GM19397 (cell line): ENCODE results near the gene SLC29A4.
"Not testable (repeated sequence)": the region's sequence is repeated elsewhere in the genome, so short reads cannot be mapped to it uniquely, and the experiment has no call there.

Experiments
- ATAC-seq: cut with Tn5 transposase; IDR thresholded peaks from one replicate; pipeline ENCODE4 v1.9.1; 2021; ENCODE audit warnings: mild to moderate bottlenecking, moderate library complexity; ENCODE audit not compliant: unreplicated experiment

The SLC29A4 gene

DNA sequence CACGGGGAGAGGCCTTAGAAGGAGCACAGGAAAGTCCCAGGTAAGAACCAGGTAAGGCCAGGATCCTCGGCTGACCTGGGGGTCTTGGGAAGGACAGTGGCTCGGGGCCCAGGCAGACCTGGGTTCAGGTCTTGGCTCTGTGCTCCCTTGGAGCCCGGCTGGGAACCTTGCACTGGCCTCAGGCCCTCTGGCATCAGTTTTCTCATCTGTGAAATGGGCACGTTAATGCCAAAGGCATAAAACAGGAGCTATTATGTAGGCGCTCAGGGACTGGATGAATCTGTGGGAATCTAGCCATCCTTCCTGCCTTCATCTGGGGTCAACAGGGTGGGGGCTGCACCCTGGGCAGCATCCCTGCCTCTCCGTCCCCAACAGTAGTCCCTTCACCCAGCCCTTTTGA is 8.3 kb upstream of the SLC29A4 start:
- no peak for ATAC-seq

DNA sequence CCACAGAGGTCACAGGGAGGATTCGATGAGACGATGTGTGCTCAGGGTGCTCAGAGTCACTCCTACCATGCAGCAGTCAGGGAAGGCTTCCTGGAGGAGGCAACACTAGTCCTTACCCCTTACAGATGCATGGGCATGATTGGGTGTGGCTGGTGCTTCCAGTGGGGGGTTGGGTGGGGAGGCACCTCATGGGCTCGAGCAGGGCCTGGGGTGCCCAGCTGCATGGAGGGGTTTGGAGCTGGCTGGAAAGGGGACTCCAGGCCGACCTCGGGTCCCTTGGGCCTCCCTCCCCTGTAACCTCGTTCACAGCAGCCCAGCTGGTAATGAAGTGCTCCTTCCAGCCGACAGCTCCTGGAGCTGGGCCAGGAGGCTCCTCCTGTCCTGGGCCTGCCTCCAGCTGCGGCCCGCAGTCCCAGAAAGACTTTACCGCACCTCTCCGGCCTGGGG is 7.7 kb upstream of the SLC29A4 start:
- not testable (repeated sequence) for ATAC-seq

DNA sequence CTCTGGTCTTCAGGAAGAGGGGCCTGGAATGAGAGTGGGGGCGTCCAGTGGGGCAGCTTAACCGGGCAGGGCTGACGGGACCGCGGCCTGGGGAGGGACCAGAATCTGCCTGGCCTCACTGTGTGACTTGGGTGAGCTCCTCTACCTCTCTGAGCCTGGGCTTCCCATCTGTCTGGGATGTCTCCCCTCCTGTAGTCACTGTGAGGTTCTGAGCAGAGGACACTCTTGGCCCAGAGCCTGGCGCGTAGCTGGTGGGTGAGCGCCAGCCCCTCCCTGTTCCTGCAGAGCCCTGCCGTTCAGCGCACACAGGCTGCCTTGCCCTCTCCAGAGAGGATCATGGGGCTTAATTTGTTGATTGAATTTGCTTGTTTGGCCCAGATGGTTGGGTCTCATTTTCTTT is 7.2 kb upstream of the SLC29A4 start:
- not testable (repeated sequence) for ATAC-seq

DNA sequence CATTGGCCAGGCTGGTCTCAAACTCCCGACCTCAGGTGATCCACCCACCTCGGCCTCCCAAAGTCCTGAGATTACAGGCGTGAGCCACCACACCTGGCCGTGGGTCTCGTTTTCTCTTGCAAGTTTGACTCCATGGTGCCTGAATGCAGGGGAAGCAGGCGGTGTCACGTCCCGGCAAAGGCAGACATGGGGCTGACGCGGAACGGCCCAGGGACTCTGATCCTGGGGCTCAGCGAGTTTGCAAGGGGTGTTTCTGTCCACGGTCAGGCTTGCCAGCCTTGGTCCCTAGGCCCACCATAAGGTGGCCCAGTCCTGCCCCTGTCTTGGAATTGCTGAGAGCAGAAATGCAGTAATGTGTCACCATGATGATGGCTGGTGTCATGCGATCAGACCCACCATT is 6.6 kb upstream of the SLC29A4 start:
- not testable (repeated sequence) for ATAC-seq

DNA sequence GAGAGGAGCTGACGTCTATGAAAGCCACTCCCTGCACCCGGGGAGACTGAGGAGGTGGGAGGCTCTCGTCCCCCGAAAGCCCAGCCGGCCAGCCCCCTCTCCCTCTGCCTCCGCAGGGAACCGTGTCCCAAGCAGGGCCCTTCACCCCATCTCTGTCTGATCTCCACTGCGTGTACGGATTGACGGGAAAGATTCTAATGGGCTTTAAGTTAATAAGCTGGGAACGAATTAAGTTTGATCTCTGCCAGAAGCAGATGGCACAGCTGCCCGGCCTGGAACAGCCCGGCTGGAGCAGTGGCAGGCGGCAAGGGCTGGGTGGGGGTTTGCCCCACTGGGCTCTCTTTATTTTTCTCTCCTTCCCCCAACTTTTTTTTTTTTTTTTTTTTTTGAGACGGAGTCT is 6.1 kb upstream of the SLC29A4 start:
- ATAC-seq: no peak

DNA sequence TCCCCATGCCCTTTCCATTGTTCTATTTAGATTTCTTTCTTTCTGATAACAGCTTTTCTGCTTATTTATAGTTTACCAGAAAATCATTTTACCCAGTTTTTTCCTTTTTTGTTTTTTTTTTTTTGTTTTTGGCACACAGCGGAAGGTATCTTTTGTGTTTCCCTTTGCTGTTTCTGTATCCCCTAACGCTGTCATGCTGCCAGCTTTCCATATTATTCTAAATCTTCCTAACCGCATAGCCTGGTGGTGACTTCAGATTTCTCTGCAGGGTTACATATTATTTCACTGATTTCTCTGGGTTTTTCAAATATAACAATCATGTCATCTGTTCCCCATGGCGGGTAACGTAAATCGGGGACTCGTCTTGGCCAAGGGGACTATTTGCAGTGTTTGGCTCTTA is 4.0 kb upstream of the SLC29A4 start:
- no peak for ATAC-seq

DNA sequence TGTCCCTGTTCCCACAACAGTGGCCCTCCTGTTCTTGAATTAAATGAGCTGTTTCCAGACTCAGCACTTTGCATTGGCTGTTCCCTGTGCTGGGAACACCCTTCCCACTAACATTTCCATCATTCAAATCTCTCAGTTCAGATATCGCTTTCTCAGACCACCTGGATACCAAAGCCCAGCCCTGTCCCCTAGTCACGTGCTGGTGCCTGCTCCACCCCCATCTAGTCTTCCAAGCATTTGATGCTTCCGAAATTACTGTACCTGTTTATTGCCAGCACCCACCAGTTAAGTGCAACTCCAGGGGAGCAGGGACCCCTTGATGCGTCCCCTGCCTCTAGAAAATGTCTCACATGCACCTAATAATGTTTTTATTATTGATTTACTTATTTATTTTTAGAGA is 3.0 kb upstream of the SLC29A4 start:
- ATAC-seq: no peak

DNA sequence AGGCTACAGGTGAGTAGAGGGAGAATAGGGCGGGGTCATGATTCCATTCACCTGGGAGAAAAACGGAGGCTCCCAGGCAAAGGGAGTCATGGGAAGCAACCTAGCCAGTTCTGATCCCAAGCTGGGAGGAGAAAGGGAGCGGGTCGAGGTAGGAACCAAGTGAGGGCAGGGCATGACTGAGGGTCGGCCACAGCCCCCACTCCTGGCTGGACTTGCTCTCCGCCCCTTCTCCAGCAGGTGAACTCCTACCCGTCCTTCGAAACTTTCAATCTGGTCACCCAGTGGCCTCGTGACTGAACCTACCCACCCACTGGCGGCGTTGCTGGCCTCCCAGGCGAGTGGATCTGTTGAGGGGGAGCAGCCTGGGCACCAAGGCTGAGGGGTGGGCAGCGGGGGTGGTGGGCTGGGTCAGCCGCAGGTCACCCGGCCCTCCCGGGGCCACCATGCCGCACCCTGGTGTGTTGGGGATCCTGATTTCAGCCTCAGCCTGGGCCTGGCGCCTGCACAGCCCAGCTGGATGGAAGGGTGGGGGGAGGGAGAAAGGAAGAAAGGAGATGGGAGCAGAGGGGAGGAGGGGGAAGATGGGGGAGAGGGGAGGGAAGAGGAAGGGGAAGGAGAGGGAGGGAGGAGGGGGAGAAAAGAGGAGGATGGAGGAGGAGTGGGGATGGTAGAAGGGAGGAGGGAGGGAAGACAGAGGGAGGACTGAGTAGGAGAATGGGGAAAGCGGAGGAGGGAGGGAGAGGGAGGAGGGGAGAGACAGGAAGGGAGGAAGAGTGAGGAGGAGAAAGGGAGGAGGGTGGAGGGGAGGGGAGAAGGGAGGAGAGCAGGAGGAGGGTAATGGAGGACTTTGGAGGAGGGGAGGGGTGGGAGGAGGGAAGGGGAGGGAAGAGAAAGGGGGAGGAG is 894 bp upstream of the SLC29A4 start:
- ATAC-seq: not testable (repeated sequence)

DNA sequence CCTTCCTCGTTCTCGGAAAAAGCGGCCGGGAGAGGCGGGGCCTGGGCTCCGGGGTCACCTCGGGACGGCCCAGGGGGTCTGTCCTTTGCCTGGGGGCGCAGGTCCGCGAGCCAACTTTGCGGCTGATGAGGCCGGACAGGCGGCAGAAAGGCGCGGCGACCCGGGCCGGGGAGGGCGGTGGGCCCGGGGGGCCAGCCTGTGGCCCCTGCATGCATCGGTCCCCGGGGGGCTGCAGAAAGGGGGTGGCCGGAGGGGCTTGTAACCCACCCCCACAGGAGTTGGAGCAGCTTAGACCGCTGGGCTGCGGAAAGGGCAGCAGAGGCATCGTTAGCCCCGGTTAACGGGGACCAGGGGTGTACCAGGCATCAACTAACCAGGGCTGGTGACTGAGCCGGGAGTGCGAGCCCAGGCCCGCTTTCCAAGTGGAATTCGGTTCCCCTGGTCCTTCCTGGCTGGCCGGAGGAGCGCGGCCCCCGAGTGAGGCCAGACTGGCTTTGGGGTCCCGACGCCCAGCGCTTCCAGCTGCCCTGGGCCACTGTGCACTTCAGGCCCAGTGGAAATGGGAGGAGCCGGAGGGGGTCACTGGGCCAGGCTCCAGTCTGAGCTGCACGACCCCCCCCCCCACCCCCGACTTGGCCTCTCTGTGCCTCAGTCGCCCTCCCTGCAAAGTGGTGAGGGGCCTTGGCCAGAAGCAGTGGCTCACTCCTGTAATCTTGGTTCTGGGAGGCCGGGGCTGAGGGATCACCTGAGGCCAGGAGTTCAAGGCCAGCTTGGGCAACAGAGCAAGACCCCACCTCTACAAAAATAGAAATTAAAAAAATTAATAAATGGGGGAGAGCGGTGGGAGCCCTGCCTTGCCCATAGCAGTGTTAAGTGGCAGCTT is 919 bp downstream of the SLC29A4 start:
- no peak for ATAC-seq

DNA sequence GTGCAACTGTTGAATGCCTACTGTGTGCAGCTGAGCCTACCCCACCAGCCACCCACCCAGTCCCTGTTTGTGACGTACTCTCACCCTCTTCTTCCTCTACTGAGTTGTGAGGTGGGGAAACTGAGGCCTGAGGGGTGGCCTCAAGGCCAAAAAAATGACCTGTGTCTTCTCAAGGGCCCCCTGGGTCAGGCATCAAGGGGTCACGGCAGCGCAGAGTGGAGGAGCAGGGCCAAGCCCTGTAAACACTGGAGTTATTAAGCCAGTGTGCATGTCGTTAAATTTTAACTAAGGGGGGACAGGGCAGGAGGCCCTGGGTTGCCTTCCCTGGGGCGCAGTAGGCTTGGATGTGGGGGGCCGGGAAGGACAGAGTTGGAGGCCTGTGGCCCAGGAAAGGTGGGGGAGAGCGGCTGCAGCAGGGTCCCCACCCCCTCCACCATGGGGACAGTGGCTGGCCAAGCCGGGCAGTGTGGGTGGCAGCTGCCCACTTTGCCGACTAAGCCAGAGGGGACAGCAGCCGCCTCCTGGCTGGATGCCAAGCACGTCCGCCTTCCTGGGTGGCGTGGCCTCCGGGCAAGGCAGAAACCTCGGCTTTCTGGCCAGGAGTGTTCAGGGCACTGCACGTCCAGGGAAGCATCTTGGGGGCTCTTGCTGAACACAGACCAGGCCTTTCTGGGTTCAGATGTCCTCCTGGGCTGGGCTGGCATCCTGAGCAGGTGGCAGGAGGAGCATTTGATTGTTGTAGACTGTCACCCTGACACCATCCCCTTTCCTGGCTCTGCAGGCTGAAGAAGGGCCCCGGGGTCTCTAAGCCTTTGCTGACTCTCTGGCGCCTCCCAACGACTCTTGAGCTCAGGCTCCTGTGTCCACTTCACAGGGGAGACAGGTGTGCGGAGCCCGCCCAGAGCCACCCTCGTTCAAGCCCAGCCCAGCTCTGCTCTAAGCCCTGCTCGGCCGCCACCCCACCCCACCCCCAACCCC is 1.9 kb downstream of the SLC29A4 start:
- ATAC-seq: no peak

DNA sequence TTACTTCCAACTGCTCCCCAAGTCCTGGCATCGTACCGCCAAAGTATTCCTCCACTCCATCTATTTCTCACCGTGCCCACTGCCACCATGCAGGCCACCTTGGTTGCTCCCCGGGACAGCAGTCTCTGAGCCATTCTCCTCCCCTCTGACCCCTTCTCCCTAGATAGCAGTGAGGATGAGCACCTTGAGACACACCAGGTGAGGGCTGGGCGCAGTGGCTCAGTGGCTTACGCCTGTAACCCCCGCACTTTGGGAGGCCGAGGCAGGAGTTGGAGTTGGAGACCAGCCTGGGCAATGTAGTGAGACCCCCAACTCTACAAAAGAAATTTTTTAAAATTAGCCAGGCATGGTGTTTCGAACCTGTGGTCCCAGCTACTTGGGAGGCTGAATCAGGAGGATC is 4.2 kb downstream of the SLC29A4 start:
- no peak for ATAC-seq

DNA sequence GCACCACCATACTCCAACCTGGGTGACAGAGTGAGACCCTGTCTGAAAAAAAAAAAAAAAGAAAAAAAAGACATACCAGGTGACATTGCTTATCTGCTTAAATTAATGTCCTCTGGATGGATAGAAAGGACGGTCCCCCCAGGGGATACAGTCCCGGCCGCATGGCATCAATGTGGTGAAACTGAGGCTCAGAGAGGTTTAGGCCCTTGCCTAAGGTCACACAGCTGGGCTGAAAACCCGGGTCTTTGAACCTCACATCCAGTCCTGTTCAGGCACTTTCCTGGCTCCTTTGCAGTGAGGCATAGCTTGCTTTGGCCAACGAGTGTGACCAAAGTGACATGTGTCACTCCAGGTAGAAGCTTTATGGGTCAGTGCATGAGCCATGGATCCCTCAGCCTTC is 4.6 kb downstream of the SLC29A4 start:
- ATAC-seq: not testable (repeated sequence)

DNA sequence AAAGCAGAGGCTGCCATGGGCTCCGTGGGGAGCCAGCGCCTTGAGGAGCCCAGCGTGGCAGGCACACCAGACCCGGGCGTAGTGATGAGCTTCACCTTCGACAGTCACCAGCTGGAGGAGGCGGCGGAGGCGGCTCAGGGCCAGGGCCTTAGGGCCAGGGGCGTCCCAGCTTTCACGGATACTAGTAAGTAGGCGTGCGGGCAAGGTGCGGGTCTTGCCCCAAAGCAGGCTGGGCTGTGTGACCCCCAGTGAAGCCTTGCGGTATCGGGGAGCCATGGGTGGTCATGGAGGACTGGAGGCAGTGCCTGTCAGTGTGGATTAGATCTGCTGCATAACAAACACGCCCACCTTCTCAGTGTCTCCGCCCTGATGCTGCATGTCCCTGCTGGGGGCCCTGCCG is 5.1 kb downstream of the SLC29A4 start:
- no peak for ATAC-seq

DNA sequence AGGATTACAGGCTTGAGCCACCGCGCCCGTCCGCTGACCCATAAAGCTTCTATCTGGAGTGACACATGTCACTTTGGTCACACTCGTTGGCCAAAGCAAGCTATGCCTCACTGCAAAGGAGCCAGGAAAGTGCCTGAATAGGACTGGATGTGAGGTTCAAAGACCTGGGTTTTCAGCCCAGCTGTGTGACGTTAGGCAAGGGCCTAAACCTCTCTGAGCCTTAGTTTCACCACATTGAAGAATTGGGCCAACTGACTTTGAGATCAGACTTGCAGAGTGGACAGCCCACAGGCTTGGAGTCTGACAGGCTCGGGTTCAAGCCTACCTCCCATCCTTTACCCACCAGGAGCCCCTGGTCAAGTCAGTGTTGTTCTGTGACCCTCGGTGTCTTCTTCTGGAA is 5.8 kb downstream of the SLC29A4 start:
- not testable (repeated sequence) for ATAC-seq

DNA sequence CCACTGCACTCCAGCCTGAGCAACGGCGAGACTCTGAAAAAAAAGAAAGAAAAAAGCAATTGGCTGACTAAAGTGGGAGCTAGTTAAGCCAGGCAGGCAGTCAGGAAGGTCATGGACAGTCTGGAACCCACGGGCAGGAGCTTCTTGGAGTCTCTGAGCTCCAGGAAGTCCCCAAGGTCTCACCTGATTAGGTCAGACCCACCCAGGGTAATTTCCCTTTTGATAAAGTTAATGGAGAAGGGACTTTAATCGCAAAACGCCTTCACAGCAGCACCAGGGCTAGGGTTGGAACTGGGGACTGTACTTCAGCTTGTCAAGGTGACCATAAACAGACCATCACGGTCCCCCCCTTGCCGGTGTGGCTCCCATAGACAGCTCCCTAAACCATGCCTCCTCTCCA is 6.6 kb downstream of the SLC29A4 start:
- ATAC-seq: no peak

DNA sequence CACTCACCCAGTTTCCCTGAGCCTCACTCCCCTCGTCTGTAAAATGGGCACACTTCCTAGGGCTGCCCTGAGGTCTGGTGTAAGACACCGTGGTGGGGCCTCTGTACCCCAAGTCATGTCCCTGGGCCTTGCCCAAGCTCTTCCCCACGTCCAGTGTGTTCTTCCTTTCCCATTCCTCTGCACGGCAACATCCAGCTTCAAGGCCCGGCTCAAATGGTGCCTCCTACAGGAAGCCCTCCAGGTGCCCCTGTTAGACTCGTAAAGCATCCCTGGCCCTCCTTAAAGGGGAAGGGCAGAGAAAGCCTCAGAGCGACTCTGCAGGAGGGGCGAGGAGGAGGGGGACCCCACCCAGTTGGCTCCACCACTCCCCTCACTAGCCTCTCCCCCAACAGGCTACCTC is 8.6 kb downstream of the SLC29A4 start:
- ATAC-seq: no peak

DNA sequence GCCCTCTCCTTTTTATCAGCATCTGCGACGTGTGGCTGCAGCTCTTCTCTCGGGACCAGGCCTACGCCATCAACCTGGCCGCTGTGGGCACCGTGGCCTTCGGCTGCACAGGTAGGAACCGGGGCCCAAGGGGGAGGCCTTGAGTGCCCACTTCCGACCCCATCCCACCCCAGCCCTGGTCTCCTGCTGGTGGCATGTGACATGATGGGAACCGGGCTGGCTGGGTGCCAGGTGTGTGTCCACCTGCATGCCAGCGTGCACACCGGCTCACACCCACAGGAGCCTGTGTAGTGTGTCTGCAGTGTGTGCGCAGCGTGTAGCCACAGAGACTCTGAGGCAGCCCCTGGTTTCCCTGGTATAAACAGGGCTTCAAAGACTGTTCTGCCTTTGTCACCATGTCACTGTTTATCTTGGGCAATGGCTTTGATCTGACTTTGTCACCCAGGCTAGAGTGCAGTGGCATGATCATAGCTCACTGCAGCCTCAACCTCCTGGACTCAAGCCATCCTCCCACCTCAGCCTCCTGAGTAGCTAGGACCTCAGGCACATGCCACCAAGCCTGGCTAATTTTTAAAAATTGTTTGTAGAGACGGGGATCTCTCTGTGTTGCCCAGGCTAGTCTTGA is 9.1 kb downstream of the SLC29A4 start:
- ATAC-seq: not testable (repeated sequence)

DNA sequence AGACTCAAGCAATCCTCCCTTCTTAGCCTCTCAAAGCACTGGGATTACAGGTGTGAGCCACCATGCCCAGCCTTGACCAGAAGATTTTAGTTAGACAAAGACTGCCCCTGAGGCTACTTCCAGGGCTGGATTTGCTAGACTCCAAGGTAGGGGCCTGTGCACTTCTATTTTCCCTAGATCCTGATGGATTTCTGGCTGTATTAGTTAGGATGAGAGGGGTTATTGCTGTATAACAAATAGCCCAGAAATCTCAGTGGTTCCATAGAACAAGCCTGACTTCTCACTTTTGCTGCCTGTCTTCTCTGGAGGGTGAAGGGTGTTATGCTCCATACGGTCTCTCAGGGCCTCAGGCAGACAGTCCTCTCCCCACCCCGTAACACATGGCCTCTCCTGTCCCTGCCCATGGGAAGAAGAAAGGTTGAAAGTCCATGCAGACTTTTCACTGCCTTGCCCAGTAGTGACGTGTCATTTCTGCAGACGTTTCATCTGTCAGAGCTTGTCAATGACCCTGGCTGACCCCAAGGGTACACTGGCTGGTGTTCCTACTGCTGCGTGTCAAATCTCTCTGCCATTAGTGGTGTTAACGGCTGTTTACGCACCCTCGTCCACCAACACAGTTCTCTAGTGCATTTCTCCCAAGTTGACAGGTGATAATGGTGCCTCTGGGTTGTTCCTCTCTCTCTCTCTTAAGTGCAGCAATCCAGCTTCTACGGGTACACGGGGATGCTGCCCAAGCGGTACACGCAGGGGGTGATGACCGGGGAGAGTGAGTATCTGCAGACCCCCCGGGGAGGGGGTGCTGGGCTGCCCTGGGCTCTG is 11.6 kb downstream of the SLC29A4 start:
- ATAC-seq: no peak
